ENCODE measurements around the gene AP2A1. TPM values are rescaled to one million over a fixed set of nuclear protein-coding genes. Genes with fewer than 3 reads are reported as not detected.
A peak's percentile ranks its signal among the peaks of the same experiment; 100 is the strongest.

Gene AP2A1
- total RNA-seq, 4 donors from 2014 or later, result 94.2 to 142 (median 131) TPM

DNA sequence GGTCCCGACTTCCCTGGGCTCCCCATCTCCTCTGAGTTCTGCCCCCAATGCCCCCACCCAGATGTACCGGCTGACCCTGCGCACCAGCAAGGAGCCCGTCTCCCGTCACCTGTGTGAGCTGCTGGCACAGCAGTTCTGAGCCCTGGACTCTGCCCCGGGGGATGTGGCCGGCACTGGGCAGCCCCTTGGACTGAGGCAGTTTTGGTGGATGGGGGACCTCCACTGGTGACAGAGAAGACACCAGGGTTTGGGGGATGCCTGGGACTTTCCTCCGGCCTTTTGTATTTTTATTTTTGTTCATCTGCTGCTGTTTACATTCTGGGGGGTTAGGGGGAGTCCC is 39.8 kb downstream of the AP2A1 start:
- ATAC-seq (no peak), DNase-seq (no peak)
- TF ChIP-seq, protein P1, sequence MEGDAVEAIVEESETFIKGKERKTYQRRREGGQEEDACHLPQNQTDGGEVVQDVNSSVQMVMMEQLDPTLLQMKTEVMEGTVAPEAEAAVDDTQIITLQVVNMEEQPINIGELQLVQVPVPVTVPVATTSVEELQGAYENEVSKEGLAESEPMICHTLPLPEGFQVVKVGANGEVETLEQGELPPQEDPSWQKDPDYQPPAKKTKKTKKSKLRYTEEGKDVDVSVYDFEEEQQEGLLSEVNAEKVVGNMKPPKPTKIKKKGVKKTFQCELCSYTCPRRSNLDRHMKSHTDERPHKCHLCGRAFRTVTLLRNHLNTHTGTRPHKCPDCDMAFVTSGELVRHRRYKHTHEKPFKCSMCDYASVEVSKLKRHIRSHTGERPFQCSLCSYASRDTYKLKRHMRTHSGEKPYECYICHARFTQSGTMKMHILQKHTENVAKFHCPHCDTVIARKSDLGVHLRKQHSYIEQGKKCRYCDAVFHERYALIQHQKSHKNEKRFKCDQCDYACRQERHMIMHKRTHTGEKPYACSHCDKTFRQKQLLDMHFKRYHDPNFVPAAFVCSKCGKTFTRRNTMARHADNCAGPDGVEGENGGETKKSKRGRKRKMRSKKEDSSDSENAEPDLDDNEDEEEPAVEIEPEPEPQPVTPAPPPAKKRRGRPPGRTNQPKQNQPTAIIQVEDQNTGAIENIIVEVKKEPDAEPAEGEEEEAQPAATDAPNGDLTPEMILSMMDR (IDR thresholded peaks at IDR 0.05 in 4 of 5, conservative IDR thresholded peaks at IDR 0.05 in 1 of 5), result no peak
- TF ChIP-seq POLR2A (IDR thresholded peaks at IDR 0.05), result no peak
- no peak overlapping the region for H3K4me3 ChIP-seq
- H3K27ac ChIP-seq, result no peak overlapping the region
- intact Hi-C loops (cut with DNase I; ENCODE audit: low total_unique reads) (loop anchor here (5.0 kb wide), 1 partner anchor 164 kb away; the partner anchor contains the start of genes RRAS and SCAF1), in situ Hi-C loops (cut with MboI; ENCODE audit: low sequenced_read_pairs in 4 of 4) (no loop called here)
- no peaks in the 10 kb centered on the region for H3K27me3 ChIP-seq
- peaks cover 0 to 12% of the 10 kb centered on the region in 2 donors for H3K36me3 ChIP-seq
- peaks cover 10 to 28% of the 10 kb centered on the region in 2 donors for H3K4me1 ChIP-seq
- no peaks in the 10 kb centered on the region for H3K9me3 ChIP-seq

DNA sequence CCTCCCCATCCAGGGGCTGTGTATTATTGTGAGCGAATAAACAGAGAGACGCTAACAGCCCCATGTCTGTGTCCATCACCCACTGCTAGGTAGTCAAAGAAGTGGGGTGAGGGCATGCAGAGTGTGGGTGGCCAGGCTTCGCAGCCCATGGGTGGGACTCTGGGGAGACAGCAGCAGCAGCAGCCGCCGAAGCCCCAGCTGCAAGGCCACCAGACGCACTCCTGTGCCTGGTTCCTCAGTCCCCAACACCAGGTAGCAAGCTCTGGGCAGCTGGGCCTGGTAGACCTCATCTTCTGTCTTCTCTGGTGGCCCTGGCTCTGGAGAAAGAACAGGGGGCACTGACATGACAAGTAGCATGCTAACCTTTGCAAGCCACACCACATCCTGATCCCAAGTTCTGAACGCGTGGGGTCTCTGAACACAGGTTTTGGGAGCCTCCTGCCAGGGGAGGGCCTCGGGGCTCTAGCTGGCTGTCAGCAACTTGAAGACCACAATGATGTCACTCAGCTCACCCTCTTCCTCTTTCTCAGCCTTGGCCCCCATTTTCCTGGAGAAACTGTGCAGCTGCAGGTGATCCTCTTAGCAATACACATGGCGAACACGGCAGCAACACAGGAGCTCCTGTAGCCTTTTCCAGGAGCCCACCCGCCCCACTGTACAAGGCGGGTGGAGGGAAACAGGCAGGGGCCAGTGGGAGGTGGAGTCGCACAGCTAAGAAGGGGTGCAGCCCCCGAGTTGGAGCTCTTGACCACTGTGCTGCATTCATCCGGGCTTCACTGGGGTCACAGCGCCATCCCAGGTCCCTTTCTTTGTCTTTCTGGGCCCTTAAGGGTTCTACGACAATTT is 40.5 kb downstream of the AP2A1 start:
- no peak for TF ChIP-seq POLR2A (IDR thresholded peaks at IDR 0.05)
- TF ChIP-seq, protein P1 (IDR thresholded peaks at IDR 0.05 in 4 of 5, conservative IDR thresholded peaks at IDR 0.05 in 1 of 5), result no peak
- no peak overlapping the region for H3K4me3 ChIP-seq
- H3K27me3 ChIP-seq, result no peaks in the 10 kb centered on the region
- H3K36me3 ChIP-seq, result peaks cover 0 to 12% of the 10 kb centered on the region in 2 donors
- no peak overlapping the region for H3K27ac ChIP-seq
- DNase-seq (no peak), ATAC-seq (no peak)
- peaks cover 12 to 23% of the 10 kb centered on the region in 2 donors for H3K4me1 ChIP-seq
- in situ Hi-C loops (cut with MboI; ENCODE audit: low sequenced_read_pairs in 4 of 4), result no loop called here
- intact Hi-C loops (cut with DNase I; ENCODE audit: low total_unique reads), result loop anchor here (5.0 kb wide), 1 partner anchor 165 kb away; the partner anchor contains the start of genes RRAS and SCAF1
- no peaks in the 10 kb centered on the region for H3K9me3 ChIP-seq

DNA sequence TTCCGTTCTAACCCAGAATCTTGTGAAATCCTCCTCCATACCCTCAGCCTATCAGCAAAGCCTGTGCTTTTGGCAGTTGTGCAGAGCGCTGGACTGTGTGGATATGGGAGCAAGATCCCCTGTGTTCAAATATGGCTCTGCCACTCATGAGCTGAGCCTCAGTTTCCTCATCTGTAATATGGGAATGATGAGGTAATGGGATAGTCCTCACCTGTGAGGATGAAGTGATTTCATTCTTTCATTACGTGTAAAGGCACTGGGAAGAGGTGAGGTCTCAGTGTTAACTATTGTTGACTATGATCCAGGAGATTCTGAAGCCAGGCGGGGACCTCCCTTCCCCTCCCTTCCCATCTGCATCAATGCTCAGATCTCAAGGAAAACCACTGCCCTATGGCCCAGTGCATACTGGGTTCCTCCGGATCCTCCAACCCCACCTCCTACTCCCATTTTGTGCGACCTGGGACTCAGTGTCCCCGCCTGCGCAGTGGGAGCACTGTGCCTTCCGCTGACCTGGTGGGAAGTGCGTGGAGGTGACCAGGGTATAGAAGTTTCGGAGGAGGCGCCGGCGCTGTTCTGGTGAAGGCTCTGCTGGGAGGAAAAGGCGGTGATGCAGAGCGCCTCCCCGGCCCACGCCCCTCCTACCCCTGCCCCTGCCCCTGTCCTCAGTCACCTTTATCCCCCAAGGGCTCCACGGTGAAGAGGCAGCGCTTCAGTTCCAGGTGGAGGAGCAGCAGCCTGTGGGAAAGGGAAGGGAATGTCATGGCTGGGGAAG is 41.3 kb downstream of the AP2A1 start:
- intact Hi-C loops (cut with DNase I; ENCODE audit: low total_unique reads) (loop anchor here (2.0 to 5.0 kb wide), 3 partner anchors 91 to 166 kb away; partner anchors contain the start of genes PRMT1, RRAS and SCAF1), in situ Hi-C loops (cut with MboI; ENCODE audit: low sequenced_read_pairs in 4 of 4) (no loop called here)
- no peaks in the 10 kb centered on the region for H3K27me3 ChIP-seq
- no peaks in the 10 kb centered on the region for H3K9me3 ChIP-seq
- H3K4me1 ChIP-seq, result peaks cover 17 to 21% of the 10 kb centered on the region in 2 donors
- H3K27ac ChIP-seq, result peak overlapping the region; percentile 91 to 96 (median 94)
- TF ChIP-seq, protein P1 (IDR thresholded peaks at IDR 0.05 in 4 of 5, conservative IDR thresholded peaks at IDR 0.05 in 1 of 5), result no peak
- TF ChIP-seq POLR2A (IDR thresholded peaks at IDR 0.05), result no peak
- no peak for ATAC-seq
- H3K36me3 ChIP-seq, result peaks cover 0 to 10% of the 10 kb centered on the region in 2 donors
- no peak for DNase-seq
- H3K4me3 ChIP-seq, result peak overlapping the region in 3 of 4 donors; percentile 67 to 87 (median 85)

DNA sequence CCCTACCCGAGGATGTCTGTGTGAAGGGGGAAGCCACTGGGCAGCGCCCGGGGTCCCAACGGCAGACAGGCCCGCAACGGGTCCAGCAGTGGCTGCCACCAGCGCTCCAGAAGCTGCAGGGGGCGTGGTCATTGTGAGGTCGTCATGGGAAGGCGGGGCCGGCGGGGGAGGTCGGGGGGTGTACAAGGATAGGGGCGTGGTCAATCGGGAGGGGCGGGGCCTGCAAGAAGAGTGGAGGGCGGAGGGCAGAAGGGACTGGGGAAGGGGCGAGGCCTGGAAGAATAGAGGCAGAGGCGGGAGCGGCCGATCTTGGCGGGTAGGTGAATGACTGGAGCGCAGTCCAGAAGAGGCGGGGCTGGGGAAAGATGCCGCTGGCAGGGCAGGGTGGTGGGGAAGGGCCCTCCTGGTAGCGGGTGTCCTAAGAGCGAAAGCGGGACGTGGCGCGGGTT is 41.9 kb downstream of the AP2A1 start:
- intact Hi-C loops (cut with DNase I; ENCODE audit: low total_unique reads), result loop anchor here (1.0 to 5.0 kb wide), 5 partner anchors 42 to 166 kb away; partner anchors contain the start of genes AKT1S1, PRMT1, RRAS and SCAF1
- peaks cover 0 to 3% of the 10 kb centered on the region in 2 donors for H3K36me3 ChIP-seq
- peak overlapping the region; percentile 67 to 87 (median 80) for H3K4me3 ChIP-seq
- in situ Hi-C loops (cut with MboI; ENCODE audit: low sequenced_read_pairs in 4 of 4), result no loop called here
- peaks cover 17 to 21% of the 10 kb centered on the region in 2 donors for H3K4me1 ChIP-seq
- TF ChIP-seq, protein P1 (IDR thresholded peaks at IDR 0.05 in 4 of 5, conservative IDR thresholded peaks at IDR 0.05 in 1 of 5), result peak in 1 of 5 experiments; percentile 14
- TF ChIP-seq POLR2A (IDR thresholded peaks at IDR 0.05), result peak; percentile 77 to 82
- peak overlapping the region; percentile 91 to 96 (median 94) for H3K27ac ChIP-seq
- no peaks in the 10 kb centered on the region for H3K27me3 ChIP-seq
- peak; percentile 44 to 57 for ATAC-seq
- DNase-seq, result peak; percentile 92 to 94
- no peaks in the 10 kb centered on the region for H3K9me3 ChIP-seq
